Mesendoderm (in vitro differentiated cells): ENCODE measurements around the gene GREB1L.

Source experiments
- DNase-seq: peaks from one replicate; pipeline ENCODE4 v3.0.0; 2013
- H2AK5ac ChIP-seq: 2 replicates; pipeline ENCODE4 v1.6.1; 2013; ENCODE audit warnings: low read length, inconsistent platforms
- H2BK120ac ChIP-seq: 2 replicates; pipeline ENCODE4 v1.6.1; 2013; ENCODE audit warnings: low read depth, mild to moderate bottlenecking, low read length, moderate library complexity, mixed read lengths
- H2BK15ac ChIP-seq: replicated peaks from 2 replicates; pipeline ENCODE4 v1.6.1; 2013; ENCODE audit warnings: low read depth, mild to moderate bottlenecking, moderate library complexity
- H2BK5ac ChIP-seq: 2 replicates; pipeline ENCODE4 v1.6.1; 2013; ENCODE audit warnings: low read length, inconsistent platforms
- H3K18ac ChIP-seq: 2 replicates; pipeline ENCODE4 v1.6.1; 2013; ENCODE audit warnings: mild to moderate bottlenecking, low read length, mixed read lengths
- H3K23ac ChIP-seq: one replicate; pipeline ENCODE4 v1.6.1; 2013; ENCODE audit warnings: low read length
- H3K27ac ChIP-seq: 2 replicates; pipeline ENCODE4 v1.5.1; 2013; ENCODE audit warnings: low read depth, mild to moderate bottlenecking, inconsistent platforms, low read length, moderate library complexity
- H3K27me3 ChIP-seq: 2 replicates; pipeline ENCODE4 v1.6.1; 2013; ENCODE audit warnings: low read length, control low read depth, mild to moderate bottlenecking, inconsistent platforms; ENCODE audit not compliant: insufficient read depth, poor library complexity
- H3K36me3 ChIP-seq: 2 replicates; pipeline ENCODE4 v1.6.1; 2013; ENCODE audit warnings: low read length, inconsistent platforms; ENCODE audit not compliant: control insufficient read depth, insufficient read depth
- H3K4ac ChIP-seq: one replicate; pipeline ENCODE4 v1.6.1; 2013; ENCODE audit warnings: low read depth, mild to moderate bottlenecking, low read length, moderate library complexity
- H3K4me1 ChIP-seq: 2 replicates; pipeline ENCODE4 v1.6.1; 2013; ENCODE audit warnings: low read depth, low read length, inconsistent platforms; ENCODE audit not compliant: control insufficient read depth
- H3K4me2 ChIP-seq: 2 replicates; pipeline ENCODE4 v1.6.1; 2013; ENCODE audit warnings: low read length
- H3K4me3 ChIP-seq: 2 replicates; pipeline ENCODE4 v1.5.1; 2013; ENCODE audit warnings: mild to moderate bottlenecking, low read length
- H3K56ac ChIP-seq: one replicate; pipeline ENCODE4 v1.6.1; 2013; ENCODE audit warnings: low read length
- H3K79me1 ChIP-seq: 2 replicates; pipeline ENCODE4 v1.6.1; 2013; ENCODE audit warnings: low read length, inconsistent platforms
- H3K79me2 ChIP-seq: 2 replicates; pipeline ENCODE4 v1.6.1; 2013; ENCODE audit warnings: mild to moderate bottlenecking, low read length; ENCODE audit not compliant: control insufficient read depth, insufficient read depth
- H3K9ac ChIP-seq: 2 replicates; pipeline ENCODE4 v1.6.1; 2013; ENCODE audit warnings: low read length, inconsistent platforms
- H4K5ac ChIP-seq: one replicate; pipeline ENCODE4 v1.6.1; 2013; ENCODE audit warnings: low read length
- H4K8ac ChIP-seq: one replicate; pipeline ENCODE4 v1.6.1; 2013; ENCODE audit warnings: low read depth, mild to moderate bottlenecking, control low read depth, low read length, moderate library complexity
- WGBS: extraction: QIAGEN DNeasy Blood & Tissue Kit; methylation state at CpG from one replicate; pipeline ENCODE4 v1.1.7; 2013; ENCODE audit warnings: low lambda C conversion rate, missing lambda C conversion rate; ENCODE audit not compliant: insufficient coverage; ENCODE audit errors: extremely low coverage; 5-methylcytosine and 5-hydroxymethylcytosine counted together

The GREB1L gene

DNA sequence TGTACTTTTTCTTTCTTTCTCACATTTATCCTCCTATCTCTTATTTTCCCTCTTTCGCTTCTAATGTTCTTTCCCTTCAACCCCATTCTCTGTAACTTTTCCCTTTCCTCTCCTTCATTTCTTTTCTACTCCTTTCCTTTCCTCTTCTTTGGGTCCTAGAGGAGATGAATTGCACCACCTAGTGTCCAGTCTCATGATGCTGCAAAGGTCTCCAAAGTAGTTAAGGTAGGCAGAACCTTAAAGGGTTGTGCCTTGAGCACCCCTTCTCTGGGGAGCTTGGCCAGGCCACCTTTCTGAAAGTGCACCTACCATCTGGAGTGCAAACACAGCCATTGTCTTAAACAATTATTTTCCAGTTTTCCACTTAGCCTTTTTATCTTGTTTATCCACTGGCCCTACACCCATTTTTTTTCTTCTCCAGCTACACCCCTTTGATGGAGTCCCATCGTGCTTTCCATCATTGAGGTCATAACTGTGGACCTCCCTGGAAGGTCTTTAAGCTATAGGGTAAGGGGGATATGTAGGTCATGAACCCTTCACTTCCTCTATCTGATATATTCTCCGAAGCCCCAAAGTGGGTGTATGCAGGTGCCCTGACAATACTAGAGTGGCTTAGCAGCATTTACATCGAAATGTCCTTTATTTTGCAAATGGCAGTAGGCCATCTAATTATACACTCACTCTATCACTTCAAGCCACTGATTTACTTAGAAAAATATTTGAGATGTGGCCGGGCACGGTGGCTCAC lies 202.6 kb downstream of the GREB1L start:
- H2BK120ac ChIP-seq, result no peak overlapping the region
- H2AK5ac ChIP-seq, result no peak overlapping the region
- no peak overlapping the region for H3K9ac ChIP-seq
- no peak overlapping the region for H3K4ac ChIP-seq
- H2BK15ac ChIP-seq, result no peak overlapping the region
- no peak overlapping the region for H3K4me2 ChIP-seq
- H3K56ac ChIP-seq, result no peak overlapping the region
- no peak overlapping the region for H3K18ac ChIP-seq
- 100% methylated on average over 1 of the region's 6 CpGs for WGBS
- no peaks in the 10 kb centered on the region for H3K79me1 ChIP-seq
- H2BK5ac ChIP-seq, result no peak overlapping the region
- no peak overlapping the region for H3K23ac ChIP-seq
- H4K5ac ChIP-seq, result no peak overlapping the region
- H3K27me3 ChIP-seq, result no peaks in the 10 kb centered on the region
- no peaks in the 10 kb centered on the region for H3K36me3 ChIP-seq
- no peak overlapping the region for H3K27ac ChIP-seq
- DNase-seq, result peak; percentile 71
- no peak overlapping the region for H3K4me3 ChIP-seq
- H3K79me2 ChIP-seq, result no peaks in the 10 kb centered on the region
- no peak overlapping the region for H4K8ac ChIP-seq
- H3K4me1 ChIP-seq, result no peaks in the 10 kb centered on the region

DNA sequence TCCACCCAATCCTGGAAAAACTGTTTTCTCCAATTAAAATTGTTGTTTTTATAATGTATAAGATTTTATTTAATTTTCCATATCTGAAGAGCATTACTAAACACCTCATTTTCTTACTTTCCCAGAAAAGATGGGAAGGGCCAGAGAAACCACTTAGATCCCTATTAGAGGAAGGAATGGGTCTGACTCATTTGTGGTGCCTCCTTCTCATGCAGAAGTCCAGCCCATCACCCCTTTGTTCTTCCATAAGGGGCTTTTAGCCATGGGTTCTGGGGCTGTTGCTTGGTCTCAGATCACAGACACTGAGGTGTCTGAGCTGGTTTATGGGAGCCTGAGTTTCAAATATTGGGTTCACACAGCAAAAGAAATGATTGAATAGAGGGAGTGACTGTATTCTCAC lies 206.3 kb downstream of the GREB1L start:
- Histone ChIP-seq H3K4me3 (no peak overlapping the region), H3K4me1 (no peaks in the 10 kb centered on the region), H2BK5ac (no peak overlapping the region), H3K56ac (no peak overlapping the region), H2AK5ac (no peak overlapping the region), H3K23ac (no peak overlapping the region), H4K5ac (no peak overlapping the region), H3K27ac (no peak overlapping the region), H3K79me2 (no peaks in the 10 kb centered on the region), H3K4ac (no peak overlapping the region), H2BK15ac (no peak overlapping the region), H3K18ac (no peak overlapping the region), H3K9ac (no peak overlapping the region), H3K27me3 (no peaks in the 10 kb centered on the region), H3K79me1 (no peaks in the 10 kb centered on the region), H3K36me3 (no peaks in the 10 kb centered on the region), H4K8ac (no peak overlapping the region), H2BK120ac (no peak overlapping the region), H3K4me2 (no peak overlapping the region)
- DNase-seq, result no peak

DNA sequence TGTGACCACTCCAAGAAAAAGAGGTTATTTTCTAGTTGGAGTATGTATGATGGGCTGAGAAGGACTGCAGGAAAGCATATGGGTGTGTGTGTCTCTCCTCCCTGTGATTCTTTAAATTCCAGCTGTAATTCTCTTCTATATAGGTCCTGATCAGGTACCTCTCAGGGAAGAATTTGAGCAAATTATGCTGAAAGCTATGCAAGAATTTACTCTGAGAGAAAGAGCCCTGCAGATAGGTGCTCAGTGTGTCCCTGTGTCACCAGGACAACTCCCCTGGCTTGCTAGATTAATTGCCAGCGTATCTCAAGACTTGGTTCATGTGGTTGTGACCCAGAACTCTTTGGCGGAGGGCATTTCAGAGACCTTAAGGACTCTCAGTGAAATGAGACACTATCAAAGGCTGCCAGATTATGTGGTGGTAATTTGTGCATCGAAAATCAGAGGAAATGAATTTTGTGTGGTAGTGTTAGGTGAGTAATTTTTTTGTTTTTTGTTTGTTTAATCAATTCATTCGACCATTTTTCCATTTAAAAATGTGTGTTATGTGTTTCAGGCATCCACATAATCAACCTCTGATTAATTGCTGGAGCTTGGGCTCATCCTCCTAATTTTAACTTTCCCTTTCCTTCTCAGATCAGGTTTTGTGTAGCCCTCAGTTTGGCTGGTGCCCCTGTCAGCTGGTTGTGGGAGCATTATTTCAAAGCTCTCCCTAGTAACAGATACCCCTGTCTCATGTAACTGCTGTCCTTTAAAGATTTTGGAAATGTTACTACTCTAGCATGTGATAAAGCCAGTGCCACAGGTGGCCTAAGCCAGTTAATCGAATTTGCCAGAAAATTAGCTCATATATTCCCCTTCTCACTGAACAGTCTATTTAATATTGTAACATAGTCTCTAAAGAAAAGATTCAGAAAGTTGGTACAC lies 207.6 kb downstream of the GREB1L start:
- Histone ChIP-seq H3K4me2 (no peak overlapping the region), H3K56ac (no peak overlapping the region), H3K36me3 (no peaks in the 10 kb centered on the region), H3K79me1 (no peaks in the 10 kb centered on the region), H3K23ac (no peak overlapping the region), H3K9ac (no peak overlapping the region), H2BK120ac (no peak overlapping the region), H4K5ac (no peak overlapping the region), H3K79me2 (no peaks in the 10 kb centered on the region), H3K4me1 (no peaks in the 10 kb centered on the region), H3K4me3 (no peak overlapping the region), H3K27ac (no peak overlapping the region), H3K27me3 (no peaks in the 10 kb centered on the region), H2AK5ac (no peak overlapping the region), H2BK5ac (no peak overlapping the region), H2BK15ac (no peak overlapping the region), H3K4ac (no peak overlapping the region), H4K8ac (no peak overlapping the region), H3K18ac (no peak overlapping the region)
- DNase-seq, result peak; percentile 21
- 100% methylated on average over 1 of the region's 5 CpGs for WGBS

DNA sequence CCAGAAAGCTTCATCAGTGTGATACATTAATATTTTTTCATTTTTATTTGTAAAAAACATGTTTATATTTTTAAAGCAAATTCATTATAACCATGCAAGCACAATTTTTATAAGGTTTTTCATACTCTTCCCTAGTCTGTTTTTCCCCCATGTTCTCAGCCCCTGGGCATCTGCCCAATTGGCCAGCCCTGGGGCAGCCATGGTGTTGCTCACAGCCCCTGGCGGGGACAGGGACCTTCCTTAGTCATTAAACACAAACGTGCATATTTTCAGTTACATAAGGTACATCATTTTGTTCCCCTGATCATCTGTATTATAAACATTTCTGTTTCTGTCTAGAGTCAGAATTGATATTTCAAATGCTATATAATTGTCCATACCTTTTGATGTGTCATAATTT lies 208.5 kb downstream of the GREB1L start:
- WGBS, result no CpG with 5 or more reads among the region's 2 CpGs
- H2BK15ac ChIP-seq, result no peak overlapping the region
- no peaks in the 10 kb centered on the region for H3K79me2 ChIP-seq
- H3K4me2 ChIP-seq, result no peak overlapping the region
- no peaks in the 10 kb centered on the region for H3K79me1 ChIP-seq
- H3K4ac ChIP-seq, result no peak overlapping the region
- no peak overlapping the region for H2BK120ac ChIP-seq
- H3K9ac ChIP-seq, result no peak overlapping the region
- no peak overlapping the region for H4K5ac ChIP-seq
- no peak overlapping the region for H2BK5ac ChIP-seq
- no peaks in the 10 kb centered on the region for H3K36me3 ChIP-seq
- no peak overlapping the region for H3K27ac ChIP-seq
- no peak overlapping the region for H2AK5ac ChIP-seq
- no peak overlapping the region for H3K23ac ChIP-seq
- H3K56ac ChIP-seq, result no peak overlapping the region
- DNase-seq, result no peak
- no peaks in the 10 kb centered on the region for H3K4me1 ChIP-seq
- no peak overlapping the region for H3K4me3 ChIP-seq
- H3K18ac ChIP-seq, result no peak overlapping the region
- H3K27me3 ChIP-seq, result no peaks in the 10 kb centered on the region
- no peak overlapping the region for H4K8ac ChIP-seq

DNA sequence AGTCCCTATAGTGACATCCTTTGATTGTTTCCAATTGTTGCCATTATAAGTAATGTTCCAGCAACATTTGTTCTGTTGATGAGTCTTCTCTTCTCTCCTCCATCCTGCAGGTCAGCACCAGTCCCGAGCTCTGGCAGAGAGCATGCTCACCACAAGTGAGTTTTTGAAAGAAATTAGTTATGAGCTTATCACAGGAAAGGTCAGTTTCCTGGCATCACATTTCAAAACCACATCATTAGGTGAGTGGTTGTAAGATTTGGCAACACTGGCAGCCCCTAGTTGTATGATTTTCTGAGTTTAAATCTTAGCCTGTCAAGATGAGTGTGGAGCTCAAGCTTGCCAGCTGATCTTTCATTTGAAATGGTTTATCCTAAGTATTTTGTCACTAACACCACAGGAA lies 208.9 kb downstream of the GREB1L start:
- no peaks in the 10 kb centered on the region for H3K79me1 ChIP-seq
- no peak overlapping the region for H3K9ac ChIP-seq
- H3K36me3 ChIP-seq, result no peaks in the 10 kb centered on the region
- H3K23ac ChIP-seq, result no peak overlapping the region
- H4K5ac ChIP-seq, result no peak overlapping the region
- no peak overlapping the region for H3K27ac ChIP-seq
- no peaks in the 10 kb centered on the region for H3K79me2 ChIP-seq
- no peaks in the 10 kb centered on the region for H3K4me1 ChIP-seq
- no peak overlapping the region for H3K56ac ChIP-seq
- no peak overlapping the region for H3K4ac ChIP-seq
- no peak overlapping the region for H3K4me2 ChIP-seq
- no peak overlapping the region for H2BK15ac ChIP-seq
- H4K8ac ChIP-seq, result no peak overlapping the region
- no peak overlapping the region for H3K4me3 ChIP-seq
- no peak overlapping the region for H2BK120ac ChIP-seq
- no peak overlapping the region for H2BK5ac ChIP-seq
- DNase-seq, result no peak
- no peak overlapping the region for H2AK5ac ChIP-seq
- no peak overlapping the region for H3K18ac ChIP-seq
- no peaks in the 10 kb centered on the region for H3K27me3 ChIP-seq
- no CpG with 5 or more reads among the region's 1 CpG for WGBS
